NCI-H526 treated with DMSO at 0.1 percent for 48 hours (cell line): ENCODE results near the gene CNTN4.
"Not testable (repeated sequence)": the region's sequence is repeated elsewhere in the genome, so short reads cannot be mapped to it uniquely, and the experiment has no call there.

Source experiments
- DNase-seq: peaks from one replicate; lab custom pipeline; 2025; lab: John Stamatoyannopoulos, UW

The CNTN4 gene

GRCh38 chr3:2792432-2792831 lies 693.8 kb downstream of the CNTN4 start:
- DNase-seq = no peak

GRCh38 chr3:2793987-2794386 lies 695.3 kb downstream of the CNTN4 start:
- no peak for DNase-seq

DNA sequence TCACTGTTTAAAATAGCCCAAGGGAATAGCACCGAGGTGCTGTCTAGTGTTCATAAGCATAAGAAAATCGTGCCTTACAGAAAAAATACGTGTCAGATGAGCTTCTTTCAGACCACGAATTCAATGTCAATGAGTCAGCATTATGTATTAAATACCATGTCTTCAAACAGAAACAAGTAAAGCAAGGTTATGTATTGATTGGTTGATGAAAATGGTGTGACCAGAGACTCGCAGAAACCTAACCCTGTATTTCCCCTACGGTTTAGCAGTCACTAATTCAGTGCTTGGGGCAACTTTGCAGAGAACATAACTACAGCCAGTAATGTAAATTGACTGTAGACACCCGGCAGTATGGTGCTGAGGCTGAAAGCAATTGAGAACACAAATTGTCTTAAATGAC lies 703.8 kb downstream of the CNTN4 start:
- DNase-seq = no peak

- no peak for DNase-seq
These were observed 708.8 kb downstream of the CNTN4 start for GRCh38 chr3:2807514-2807913.

DNA sequence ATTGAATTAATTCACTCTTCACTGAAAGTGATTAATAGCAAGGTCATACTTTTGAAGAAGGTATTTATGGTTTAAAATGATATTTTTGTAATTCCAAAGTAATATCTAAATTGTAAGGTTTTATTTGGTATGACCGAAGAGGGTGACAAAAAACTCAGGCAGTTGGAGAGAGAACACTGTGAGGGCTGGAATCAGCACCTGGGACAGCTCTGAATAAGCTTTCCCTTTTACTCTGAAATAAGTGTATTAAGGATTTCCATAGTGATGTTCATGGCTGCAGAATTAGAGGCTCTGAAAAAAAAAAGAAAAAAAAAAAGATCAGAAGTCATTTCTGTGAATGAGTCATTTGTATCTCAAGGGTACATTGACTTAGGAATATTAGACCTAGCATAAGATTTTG lies 712.1 kb downstream of the CNTN4 start:
- no peak for DNase-seq

DNA sequence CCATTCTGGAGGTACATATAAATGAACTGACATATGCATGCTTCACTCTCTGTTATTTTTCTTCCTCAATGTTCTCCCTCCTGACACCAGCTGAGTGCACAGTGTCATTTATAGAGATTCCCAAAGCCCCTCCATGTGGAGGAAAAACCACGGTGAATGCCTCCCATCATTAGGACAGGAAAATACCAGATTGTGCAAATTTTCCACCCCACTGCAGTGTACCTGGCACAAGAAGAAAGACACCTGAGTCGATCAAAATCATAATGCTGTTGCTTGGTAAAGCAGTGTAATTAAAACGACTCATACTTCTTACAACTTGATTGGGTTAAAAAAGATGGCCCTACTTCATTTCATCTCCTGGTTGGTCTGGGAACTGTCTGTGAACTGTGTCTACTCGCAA lies 720.9 kb downstream of the CNTN4 start:
- no peak for DNase-seq

- DNase-seq = not testable (repeated sequence)
These were observed 722.3 kb downstream of the CNTN4 start for GRCh38 chr3:2820982-2821381.

GRCh38 chr3:2822611-2823010 lies 723.9 kb downstream of the CNTN4 start:
- no peak for DNase-seq

DNA sequence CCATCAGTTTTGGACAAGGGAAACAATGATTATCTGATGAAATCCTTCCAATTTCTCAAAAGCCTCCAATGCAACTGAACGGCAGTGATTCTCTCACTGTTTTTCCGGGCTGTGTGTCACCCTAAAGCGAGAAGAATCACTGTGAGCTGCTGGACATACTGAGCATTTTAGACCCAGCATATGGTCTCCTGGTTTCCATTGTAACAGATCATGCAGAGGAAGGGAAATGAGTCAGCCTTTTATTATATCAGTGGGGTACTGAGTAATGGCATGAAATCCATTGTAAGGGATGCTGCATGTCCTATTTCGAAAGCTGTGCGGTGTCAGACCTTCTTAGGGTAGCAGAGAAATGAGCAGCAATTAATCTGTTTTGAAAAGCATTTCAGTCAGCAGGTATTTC lies 724.4 kb downstream of the CNTN4 start:
- no peak for DNase-seq

GRCh38 chr3:2823437-2824211 lies 725.0 kb downstream of the CNTN4 start:
- no peak for DNase-seq

GRCh38 chr3:2826036-2826435 lies 727.4 kb downstream of the CNTN4 start:
- no peak for DNase-seq

GRCh38 chr3:2826453-2826852 lies 727.8 kb downstream of the CNTN4 start:
- DNase-seq = no peak

DNA sequence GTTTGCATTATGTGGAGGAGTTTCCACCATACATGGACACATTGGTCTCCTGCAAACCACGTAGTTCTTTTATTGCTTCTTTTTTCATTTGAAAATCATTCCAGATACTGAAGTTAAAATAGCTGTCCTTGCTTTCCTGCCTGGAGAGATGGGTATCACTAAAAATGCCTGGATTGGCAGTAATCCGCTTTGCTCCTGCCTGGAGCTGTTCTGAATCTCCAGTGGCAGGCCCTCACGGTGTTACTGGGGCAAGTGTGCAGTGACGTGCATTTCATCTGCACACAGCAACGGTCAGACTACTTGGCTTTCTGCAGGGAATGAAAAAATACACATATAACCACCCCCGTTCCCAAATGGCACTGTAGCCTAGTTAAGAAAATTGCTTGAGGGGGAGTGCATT lies 738.6 kb downstream of the CNTN4 start:
- no peak for DNase-seq

DNA sequence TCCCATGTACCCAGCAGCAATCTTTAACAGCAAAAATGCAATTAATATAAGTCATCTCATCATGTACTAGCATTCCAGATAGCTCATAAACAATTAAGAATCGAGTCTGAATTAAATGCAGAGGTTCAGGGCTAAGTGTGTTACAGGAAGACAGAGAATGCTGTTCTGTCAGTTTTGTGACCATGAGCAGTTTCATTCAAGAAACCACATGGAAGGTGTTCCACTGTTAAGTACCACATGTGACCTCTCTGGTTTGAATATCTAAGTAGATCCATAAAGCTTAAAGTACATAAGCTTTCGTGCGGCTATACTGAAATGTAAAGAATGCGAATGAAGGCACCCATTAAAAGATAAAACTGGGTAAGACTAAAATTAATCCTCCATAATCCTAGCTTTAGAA lies 739.2 kb downstream of the CNTN4 start:
- no peak for DNase-seq

DNA sequence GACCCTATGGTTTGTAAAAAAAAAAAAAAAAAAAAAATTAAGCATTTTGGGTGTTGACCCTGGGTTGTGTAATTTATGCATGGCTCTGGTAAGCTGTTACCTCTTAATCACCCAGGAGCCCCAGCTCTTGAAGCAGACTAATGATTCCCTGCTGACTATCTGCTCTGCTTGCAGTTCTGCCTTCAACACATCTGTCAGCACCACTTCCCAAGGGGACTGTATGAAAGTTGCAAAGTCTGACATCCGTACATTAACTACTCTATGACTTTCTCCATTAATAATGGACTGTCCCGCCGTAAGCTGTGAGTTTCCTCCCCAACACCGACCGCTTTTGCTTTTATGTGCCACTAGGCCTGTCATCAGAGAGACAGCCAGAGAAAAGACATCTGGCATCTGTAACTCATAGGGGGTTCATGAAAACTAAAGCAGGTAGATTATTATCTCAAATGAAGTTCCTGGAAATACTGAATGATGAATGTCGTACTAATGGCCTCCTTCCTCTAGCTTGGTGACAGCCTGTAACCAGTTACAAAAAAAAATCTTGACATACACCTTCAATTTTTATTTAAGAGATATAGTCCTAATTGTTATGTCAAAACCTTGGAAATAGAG lies 740.0 kb downstream of the CNTN4 start:
- no peak for DNase-seq

- DNase-seq = no peak
These were observed 741.2 kb downstream of the CNTN4 start for GRCh38 chr3:2839876-2840275.

- no peak for DNase-seq
These were observed 748.6 kb downstream of the CNTN4 start for GRCh38 chr3:2847062-2847841.

DNA sequence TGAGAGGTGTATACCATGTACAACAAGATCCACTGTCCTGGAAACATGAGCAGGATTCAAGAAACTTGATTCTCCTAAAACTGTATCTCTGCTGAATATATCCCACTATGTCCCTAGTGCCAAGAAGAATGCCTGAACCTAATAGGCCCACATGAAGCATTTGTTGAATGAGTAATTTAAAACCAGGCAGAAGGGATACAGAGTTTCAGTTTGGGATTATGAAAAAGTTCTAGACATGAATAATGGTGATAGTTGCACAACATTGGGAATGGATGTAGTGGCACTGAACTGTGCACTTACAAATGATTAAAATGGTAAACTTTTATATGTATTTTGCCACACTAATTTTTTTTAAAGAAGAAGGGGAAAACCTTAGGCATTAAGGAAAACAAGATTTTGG lies 750.4 kb downstream of the CNTN4 start:
- DNase-seq = no peak

DNA sequence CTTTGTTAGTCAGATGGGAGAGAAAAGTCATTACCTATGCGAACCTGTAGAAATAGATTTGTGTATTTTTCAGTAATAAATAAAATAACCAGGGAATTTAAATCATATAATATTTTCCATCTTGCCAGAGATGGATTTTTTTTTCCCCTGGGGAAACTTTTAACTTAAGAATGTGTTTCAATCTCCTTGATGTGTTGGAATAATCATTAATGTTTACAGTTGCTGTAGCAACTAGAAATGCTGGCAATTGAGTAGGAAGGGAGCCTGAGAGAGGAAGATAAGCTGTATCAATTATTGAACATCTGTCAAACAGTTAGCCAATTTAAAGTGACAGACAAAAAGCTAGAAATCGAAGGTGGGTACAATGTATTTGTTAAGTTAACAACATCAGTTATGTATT lies 752.0 kb downstream of the CNTN4 start:
- DNase-seq = no peak

GRCh38 chr3:2851361-2851760 lies 752.7 kb downstream of the CNTN4 start:
- no peak for DNase-seq

DNA sequence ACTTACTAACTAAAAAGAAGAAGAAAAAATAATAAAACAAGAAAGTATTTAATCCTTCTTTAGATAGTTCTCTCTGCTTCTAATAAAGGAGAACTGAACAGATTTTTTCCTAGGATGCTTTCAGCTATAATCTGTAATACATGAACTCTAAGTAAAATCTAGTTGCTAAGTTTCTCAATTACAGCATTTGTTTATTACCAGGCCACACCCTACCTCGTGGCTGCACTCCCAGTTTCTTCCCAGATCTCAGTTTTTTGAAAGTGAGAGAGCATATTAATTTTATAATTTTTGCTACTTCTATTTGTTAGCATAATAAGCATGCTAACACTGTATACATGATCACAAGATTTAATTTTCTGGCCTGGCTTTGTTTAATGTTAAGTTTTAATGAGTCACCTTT lies 753.2 kb downstream of the CNTN4 start:
- DNase-seq = no peak

DNA sequence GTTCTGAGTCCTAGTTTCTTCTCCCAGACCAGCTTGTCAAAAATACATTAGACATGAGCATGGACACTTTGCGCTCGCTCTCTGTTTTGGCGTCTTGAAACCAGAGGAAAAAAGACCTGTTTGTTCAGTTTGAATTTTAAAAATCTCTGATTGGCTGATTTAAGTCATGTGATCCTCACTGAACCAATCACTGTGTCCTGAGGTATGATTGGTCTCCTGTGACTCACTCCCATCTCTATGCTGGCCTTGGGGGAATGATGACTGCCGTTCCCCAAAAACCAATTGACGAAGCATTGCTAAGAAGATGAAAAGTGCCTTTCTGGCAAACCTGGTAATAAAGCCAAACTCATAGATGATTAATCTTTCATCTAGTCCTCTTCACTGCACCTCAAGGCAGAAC lies 755.0 kb downstream of the CNTN4 start:
- no peak for DNase-seq
